Measurements from ENCODE around the gene ZNF524.

ZNF524 gene

DNA sequence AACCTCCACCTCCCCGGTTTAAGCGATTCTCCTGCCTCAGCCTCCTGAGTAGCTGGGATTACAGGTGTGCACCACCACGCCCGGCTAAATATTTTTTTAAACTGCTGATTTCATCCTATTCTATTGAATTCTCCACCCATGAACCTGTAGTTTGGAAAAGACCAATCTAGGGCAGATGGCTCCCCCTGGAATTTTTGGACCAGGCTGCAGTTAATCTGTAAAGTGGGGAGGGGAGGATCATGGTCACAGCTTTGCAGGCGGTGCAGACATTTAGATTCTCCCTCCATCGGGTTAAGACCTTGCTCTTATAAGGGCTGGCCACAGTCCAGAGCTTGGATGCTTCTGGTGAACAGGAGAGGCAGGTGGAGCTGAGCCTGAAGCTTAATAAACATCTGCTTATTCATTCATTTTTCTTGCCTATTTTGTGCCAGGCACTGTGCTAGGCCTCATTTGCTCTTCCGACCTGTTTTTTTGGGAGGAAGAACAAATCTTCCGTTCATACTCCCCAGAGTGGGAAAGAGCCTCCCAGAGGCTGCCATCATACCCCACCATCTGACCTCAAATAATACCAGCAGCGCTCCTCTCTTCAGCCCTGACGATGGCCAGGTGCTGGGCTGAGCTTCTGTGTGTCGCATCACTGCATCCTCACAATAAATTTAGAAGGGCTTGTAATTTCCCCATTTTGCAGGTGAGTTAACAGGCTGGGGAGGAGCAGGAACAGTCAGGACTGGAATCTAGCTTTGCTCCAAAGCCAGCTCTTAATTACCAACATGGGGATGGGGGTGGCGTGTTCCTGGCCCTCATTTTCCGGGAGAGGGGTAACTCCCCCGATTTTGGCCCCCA is 47.0 kb downstream of the ZNF524 start:
- no peak for TF ChIP-seq JUND (IDR thresholded peaks at IDR 0.05; ENCODE audit: low read depth)
- in situ Hi-C loops (cut with HindIII; ENCODE audit: low pct_unique_long_range_greater_than_20kb, low sequenced_read_pairs) = no loop called here
- DNase-seq (ENCODE audit: low read depth in 1 of 2, low spot score in 1 of 2) = no peak

- DNase-seq (ENCODE audit: low read depth in 1 of 2, low spot score in 1 of 2) = peak; percentile 38 to 70
- in situ Hi-C loops (cut with HindIII; ENCODE audit: low pct_unique_long_range_greater_than_20kb, low sequenced_read_pairs) = no loop called here
- TF ChIP-seq JUND (IDR thresholded peaks at IDR 0.05; ENCODE audit: low read depth) = no peak
Observed at GRCh38 chr19:55647732-55648584, 47.9 kb downstream of the ZNF524 start, which contains the start of gene CCDC106. Gene CCDC106 (plus strand): TSS chr19:55648212. CDS start chr19:55649047, 835 bp downstream.

- no peak for DNase-seq (ENCODE audit: low read depth in 1 of 2, low spot score in 1 of 2)
- no peak for TF ChIP-seq JUND (IDR thresholded peaks at IDR 0.05; ENCODE audit: low read depth)
- in situ Hi-C loops (cut with HindIII; ENCODE audit: low pct_unique_long_range_greater_than_20kb, low sequenced_read_pairs) = no loop called here
Observed at GRCh38 chr19:55648585-55649267, 48.6 kb downstream of the ZNF524 start.

GRCh38 chr19:55649268-55650125 is 49.4 kb downstream of the ZNF524 start:
- in situ Hi-C loops (cut with HindIII; ENCODE audit: low pct_unique_long_range_greater_than_20kb, low sequenced_read_pairs) = no loop called here
- TF ChIP-seq JUND (IDR thresholded peaks at IDR 0.05; ENCODE audit: low read depth) = no peak
- no peak for DNase-seq (ENCODE audit: low read depth in 1 of 2, low spot score in 1 of 2)

GRCh38 chr19:55650126-55650557 is 50.1 kb downstream of the ZNF524 start:
- DNase-seq (ENCODE audit: low read depth in 1 of 2, low spot score in 1 of 2) = no peak
- in situ Hi-C loops (cut with HindIII; ENCODE audit: low pct_unique_long_range_greater_than_20kb, low sequenced_read_pairs) = no loop called here
- TF ChIP-seq JUND (IDR thresholded peaks at IDR 0.05; ENCODE audit: low read depth) = no peak

DNA sequence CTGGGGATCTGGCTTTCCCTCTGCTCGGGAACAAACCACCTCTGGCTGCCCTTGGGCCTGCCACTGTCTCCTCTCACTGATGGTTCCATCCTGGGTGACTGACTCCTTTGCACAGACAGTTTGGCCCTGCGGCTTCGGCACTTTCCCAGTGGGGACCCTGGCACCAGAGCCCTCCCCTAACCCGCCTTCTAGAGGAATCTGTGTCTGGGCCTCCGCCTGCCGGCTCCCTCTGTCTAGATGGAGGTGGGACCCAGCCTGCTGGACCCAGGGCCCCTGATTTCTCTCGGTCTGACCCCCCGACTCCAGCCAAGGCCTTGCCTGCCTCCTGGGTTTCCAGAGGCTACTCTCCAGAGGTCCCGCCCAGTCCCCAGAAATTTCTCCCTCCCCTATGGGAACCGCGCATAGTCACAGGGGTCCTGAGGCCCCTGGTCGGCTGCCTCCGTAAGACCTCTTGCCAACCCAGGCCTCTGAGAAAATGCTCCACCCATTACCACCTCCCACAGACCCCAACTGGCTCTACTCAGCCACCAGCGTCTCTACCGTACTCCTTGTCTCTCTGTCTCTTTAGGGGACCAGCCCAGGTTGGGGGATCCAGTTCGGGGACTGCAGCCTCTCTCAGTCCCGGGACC is 50.6 kb downstream of the ZNF524 start:
- in situ Hi-C loops (cut with HindIII; ENCODE audit: low pct_unique_long_range_greater_than_20kb, low sequenced_read_pairs) = no loop called here
- no peak for DNase-seq (ENCODE audit: low read depth in 1 of 2, low spot score in 1 of 2)
- TF ChIP-seq JUND (IDR thresholded peaks at IDR 0.05; ENCODE audit: low read depth) = no peak

GRCh38 chr19:55651236-55651635 is 51.1 kb downstream of the ZNF524 start:
- no peak for DNase-seq (ENCODE audit: low read depth in 1 of 2, low spot score in 1 of 2)
- no peak for TF ChIP-seq JUND (IDR thresholded peaks at IDR 0.05; ENCODE audit: low read depth)
- in situ Hi-C loops (cut with HindIII; ENCODE audit: low pct_unique_long_range_greater_than_20kb, low sequenced_read_pairs) = no loop called here

DNA sequence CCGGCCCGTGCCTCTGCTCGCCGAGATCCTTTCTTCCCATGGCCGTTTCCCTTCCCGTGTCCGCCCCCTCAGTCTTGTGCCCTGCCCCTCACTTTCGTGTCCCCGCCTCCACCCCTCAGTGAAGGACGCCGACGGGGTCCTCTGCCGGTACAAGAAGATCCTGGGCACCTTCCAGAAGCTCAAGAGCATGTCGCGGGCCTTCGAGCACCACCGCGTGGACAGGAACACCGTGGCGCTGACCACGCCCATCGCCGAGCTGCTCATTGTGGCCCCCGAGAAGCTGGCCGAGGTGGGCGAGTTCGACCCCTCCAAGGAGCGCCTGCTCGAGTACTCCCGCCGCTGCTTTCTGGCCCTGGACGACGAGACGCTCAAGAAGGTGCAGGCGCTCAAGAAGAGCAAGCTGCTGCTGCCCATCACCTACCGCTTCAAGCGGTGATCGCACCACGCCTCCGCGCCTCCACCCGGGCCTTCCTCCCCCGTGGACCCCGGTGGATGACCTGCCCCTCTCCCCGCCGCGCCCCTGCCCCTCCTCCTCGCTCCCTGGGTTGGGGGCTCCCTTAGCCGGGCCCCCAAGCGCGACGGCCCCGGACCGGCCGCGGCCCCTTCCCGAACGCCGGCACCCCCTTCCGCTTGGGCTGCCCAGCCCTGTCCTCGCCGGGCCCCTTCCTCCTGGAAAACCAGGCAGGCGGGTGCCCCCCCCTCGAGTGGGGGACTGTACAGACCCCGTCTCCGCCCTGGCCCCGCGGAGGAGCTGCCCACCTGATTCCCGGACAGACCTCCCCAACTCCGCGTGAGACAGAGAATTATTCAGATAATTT is 52.4 kb downstream of the ZNF524 start:
- in situ Hi-C loops (cut with HindIII; ENCODE audit: low pct_unique_long_range_greater_than_20kb, low sequenced_read_pairs) = no loop called here
- no peak for DNase-seq (ENCODE audit: low read depth in 1 of 2, low spot score in 1 of 2)
- TF ChIP-seq JUND (IDR thresholded peaks at IDR 0.05; ENCODE audit: low read depth) = no peak

All from T47D (cell line).